Measurements from ENCODE around the gene PAPOLG. TPM values are rescaled to one million over a fixed set of nuclear protein-coding genes. Genes with fewer than 3 reads are reported as not detected.

Gene PAPOLG
- total and polyA plus RNA-seq, 2 donors (not counting 1 experiment from before 2014, with no cell fraction given), result 9.4 to 27.5 TPM

DNA sequence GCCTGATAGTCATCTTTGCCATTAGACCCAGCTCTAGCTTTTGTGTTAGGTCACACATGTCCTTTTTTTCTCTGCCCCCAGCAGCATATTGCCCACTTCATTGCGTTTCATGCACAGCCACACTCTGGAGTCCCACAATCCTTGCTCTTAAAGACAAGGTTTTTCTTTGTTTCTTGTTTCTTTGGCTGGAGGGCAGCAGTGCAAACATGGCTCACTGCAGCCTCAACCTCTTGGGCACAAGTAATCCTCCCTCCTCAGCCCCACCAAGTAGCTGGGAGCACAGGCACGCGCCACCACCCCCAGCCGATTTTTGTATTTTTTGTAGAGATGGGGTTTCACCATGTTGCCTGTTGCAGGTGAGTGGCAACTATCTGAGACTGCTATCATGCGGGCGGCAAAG is 16.9 kb upstream of the PAPOLG start:
- peaks cover 0 to 34% (median 9%) of the 10 kb centered on the region in 4 experiments for H3K27me3 ChIP-seq (replicated peaks in 1 of 4; ENCODE audit: control extremely low read depth in 1 of 4, control insufficient read depth in 3 of 4, insufficient read depth in 4 of 4, low read length in 3 of 4)
- Mint-ChIP-seq H3K27me3 (peaks cover 32% of the 10 kb centered on the region), H3K9me3 (ENCODE audit: insufficient read depth) (peaks cover 7% of the 10 kb centered on the region), H3K4me1 (peaks cover 10% of the 10 kb centered on the region), H3K27ac (no peak overlapping the region), H3K4me3 (no peak overlapping the region)
- ChIA-PET POLR2A (no interaction called here), CTCF (interaction anchor here (1.0 kb wide), 1 partner anchor 30 kb away, joined by 3 read pairs; no protein-coding TSS in a partner anchor)
- no peak for ATAC-seq (ENCODE audit: low read depth)
- H3K4me3 ChIP-seq (ENCODE audit: control extremely low read depth in 1 of 5, extremely low read depth in 1 of 5, insufficient read depth in 1 of 5, low read depth in 2 of 5, low read length in 4 of 5), result no peak overlapping the region
- no peak overlapping the region for H3K4me2 ChIP-seq (replicated peaks; ENCODE audit: low read depth, low read length, poor library complexity, severe bottlenecking)
- no peaks in the 10 kb centered on the region for H3K79me2 ChIP-seq (ENCODE audit: control insufficient read depth, insufficient read depth, low read length)
- H3K9ac ChIP-seq (ENCODE audit: low read length), result no peak overlapping the region
- H4K20me1 ChIP-seq (ENCODE audit: control insufficient read depth, insufficient read depth, low read length, poor library complexity, severe bottlenecking), result no peaks in the 10 kb centered on the region
- H3K9me3 ChIP-seq (ENCODE audit: control extremely low read depth in 1 of 3, control insufficient read depth in 2 of 3, insufficient read depth in 1 of 3, low read length in 2 of 3), result peaks cover 0 to 3% (median 0%) of the 10 kb centered on the region in 3 donors
- intact Hi-C loops (cut with micrococcal nuclease), result no loop called here
- H3K4me1 ChIP-seq (ENCODE audit: control insufficient read depth in 2 of 2, insufficient read depth in 2 of 2, low read length in 2 of 2), result peaks cover 3 to 5% of the 10 kb centered on the region in 2 donors
- DNase-seq, result no peak
- no peak overlapping the region for H3K27ac ChIP-seq (ENCODE audit: low read length in 2 of 2)
- TF ChIP-seq, protein P1, sequence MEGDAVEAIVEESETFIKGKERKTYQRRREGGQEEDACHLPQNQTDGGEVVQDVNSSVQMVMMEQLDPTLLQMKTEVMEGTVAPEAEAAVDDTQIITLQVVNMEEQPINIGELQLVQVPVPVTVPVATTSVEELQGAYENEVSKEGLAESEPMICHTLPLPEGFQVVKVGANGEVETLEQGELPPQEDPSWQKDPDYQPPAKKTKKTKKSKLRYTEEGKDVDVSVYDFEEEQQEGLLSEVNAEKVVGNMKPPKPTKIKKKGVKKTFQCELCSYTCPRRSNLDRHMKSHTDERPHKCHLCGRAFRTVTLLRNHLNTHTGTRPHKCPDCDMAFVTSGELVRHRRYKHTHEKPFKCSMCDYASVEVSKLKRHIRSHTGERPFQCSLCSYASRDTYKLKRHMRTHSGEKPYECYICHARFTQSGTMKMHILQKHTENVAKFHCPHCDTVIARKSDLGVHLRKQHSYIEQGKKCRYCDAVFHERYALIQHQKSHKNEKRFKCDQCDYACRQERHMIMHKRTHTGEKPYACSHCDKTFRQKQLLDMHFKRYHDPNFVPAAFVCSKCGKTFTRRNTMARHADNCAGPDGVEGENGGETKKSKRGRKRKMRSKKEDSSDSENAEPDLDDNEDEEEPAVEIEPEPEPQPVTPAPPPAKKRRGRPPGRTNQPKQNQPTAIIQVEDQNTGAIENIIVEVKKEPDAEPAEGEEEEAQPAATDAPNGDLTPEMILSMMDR (IDR thresholded peaks at IDR 0.05), result no peak
- no peak overlapping the region for H2AFZ ChIP-seq (ENCODE audit: insufficient read depth, low read depth, low read length, poor library complexity, severe bottlenecking)
- no peaks in the 10 kb centered on the region for H3K36me3 ChIP-seq (replicated peaks in 1 of 2; ENCODE audit: control extremely low read depth in 1 of 2, control insufficient read depth in 1 of 2, extremely low read depth in 1 of 2, insufficient read depth in 2 of 2, low read length in 1 of 2)
- WGBS (ENCODE audit: insufficient coverage), result 100% methylated on average over 3 of the region's 6 CpGs

DNA sequence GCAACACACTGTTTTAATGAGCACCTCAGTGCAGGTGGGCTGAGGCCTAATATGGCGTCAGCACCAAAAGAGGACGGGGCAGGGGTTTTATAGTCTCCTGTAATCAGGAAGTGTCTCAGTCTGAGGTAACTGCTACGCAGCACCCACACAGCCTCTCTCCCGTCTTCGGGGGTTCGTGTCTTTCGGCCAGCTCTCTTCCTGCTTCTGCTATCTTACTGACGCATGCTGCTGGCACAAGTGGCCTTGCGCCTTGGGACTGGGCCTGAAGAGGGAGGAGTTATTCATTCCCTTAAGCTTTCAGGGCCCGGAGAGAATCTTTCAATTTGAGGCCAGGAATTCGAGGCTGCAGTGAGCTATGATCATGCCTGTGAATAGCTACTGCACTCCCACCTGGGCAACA is 14.5 kb upstream of the PAPOLG start:
- Histone ChIP-seq H3K9ac (ENCODE audit: low read length) (no peak overlapping the region), H4K20me1 (ENCODE audit: control insufficient read depth, insufficient read depth, low read length, poor library complexity, severe bottlenecking) (no peaks in the 10 kb centered on the region), H3K27me3 (replicated peaks in 1 of 4; ENCODE audit: control extremely low read depth in 1 of 4, control insufficient read depth in 3 of 4, insufficient read depth in 4 of 4, low read length in 3 of 4) (peaks cover 0 to 24% (median 0%) of the 10 kb centered on the region in 4 experiments), H2AFZ (ENCODE audit: insufficient read depth, low read depth, low read length, poor library complexity, severe bottlenecking) (no peak overlapping the region), H3K9me3 (ENCODE audit: control extremely low read depth in 1 of 3, control insufficient read depth in 2 of 3, insufficient read depth in 1 of 3, low read length in 2 of 3) (peaks cover 0 to 3% (median 0%) of the 10 kb centered on the region in 3 donors), H3K4me3 (ENCODE audit: control extremely low read depth in 1 of 5, extremely low read depth in 1 of 5, insufficient read depth in 1 of 5, low read depth in 2 of 5, low read length in 4 of 5) (no peak overlapping the region), H3K4me1 (ENCODE audit: control insufficient read depth in 2 of 2, insufficient read depth in 2 of 2, low read length in 2 of 2) (peaks cover 6 to 8% of the 10 kb centered on the region in 2 donors), H3K79me2 (ENCODE audit: control insufficient read depth, insufficient read depth, low read length) (no peaks in the 10 kb centered on the region), H3K4me2 (replicated peaks; ENCODE audit: low read depth, low read length, poor library complexity, severe bottlenecking) (no peak overlapping the region), H3K27ac (ENCODE audit: low read length in 2 of 2) (no peak overlapping the region), H3K36me3 (replicated peaks in 1 of 2; ENCODE audit: control extremely low read depth in 1 of 2, control insufficient read depth in 1 of 2, extremely low read depth in 1 of 2, insufficient read depth in 2 of 2, low read length in 1 of 2) (no peaks in the 10 kb centered on the region)
- intact Hi-C loops (cut with micrococcal nuclease), result no loop called here
- Mint-ChIP-seq H3K27ac (no peak overlapping the region), H3K9me3 (ENCODE audit: insufficient read depth) (peaks cover 7% of the 10 kb centered on the region), H3K4me3 (no peak overlapping the region), H3K27me3 (peaks cover 15% of the 10 kb centered on the region), H3K4me1 (peaks cover 9% of the 10 kb centered on the region)
- WGBS (ENCODE audit: insufficient coverage), result 97% methylated on average over 8 of the region's 11 CpGs
- ATAC-seq (ENCODE audit: low read depth) (no peak), DNase-seq (no peak)
- TF ChIP-seq, protein P1 (IDR thresholded peaks at IDR 0.05), result no peak
- no peak for TF ChIP-seq EZH2 (IDR thresholded peaks at IDR 0.05; ENCODE audit: borderline replicate concordance, insufficient read depth, low read depth, low read length, poor library complexity, severe bottlenecking)
- CTCF ChIA-PET, result no interaction called here
- POLR2A ChIA-PET, result no interaction called here

Data from B cell (primary cell).